ENCODE data around the gene ACTA1.

ACTA1 gene

DNA sequence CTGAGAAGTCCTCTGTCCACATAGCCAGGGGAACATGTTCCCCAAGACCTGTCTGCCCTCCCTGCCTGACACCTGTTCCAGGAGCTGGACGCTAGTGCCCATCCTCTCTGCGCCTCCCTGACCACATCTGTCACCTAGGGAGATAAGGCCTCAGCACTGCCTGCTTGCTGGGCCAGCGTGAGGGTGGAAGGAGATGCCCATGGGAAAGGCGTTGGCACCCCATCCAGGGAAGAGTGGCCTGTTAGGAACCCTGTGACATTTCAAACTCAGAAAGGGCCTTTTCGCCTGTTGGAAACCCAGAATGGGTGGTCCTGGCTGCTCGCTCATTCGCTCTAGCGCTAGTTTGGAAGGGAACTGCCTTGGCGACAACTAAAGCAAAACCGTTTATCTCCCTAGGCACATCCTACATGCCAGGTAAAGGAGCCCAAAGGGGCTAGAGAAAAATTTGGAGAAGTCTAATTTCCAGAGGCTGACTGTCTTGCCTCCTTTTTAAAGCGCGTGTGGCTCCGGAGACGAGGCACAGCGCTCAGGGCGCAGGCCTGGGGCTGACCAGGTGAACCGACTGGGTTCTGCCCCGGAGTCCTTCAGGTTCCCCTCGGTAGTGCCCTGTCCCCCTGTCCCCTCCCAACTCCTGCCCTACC lies 410 bp downstream of the ACTA1 start:
- DNase-seq (ENCODE audit: low read depth in 2 of 2): no peak
- H3K4me3 ChIP-seq (replicated peaks in 1 of 2; ENCODE audit: low read depth in 2 of 2, low read length in 2 of 2): no peak overlapping the region
- TF ChIP-seq, protein P1, sequence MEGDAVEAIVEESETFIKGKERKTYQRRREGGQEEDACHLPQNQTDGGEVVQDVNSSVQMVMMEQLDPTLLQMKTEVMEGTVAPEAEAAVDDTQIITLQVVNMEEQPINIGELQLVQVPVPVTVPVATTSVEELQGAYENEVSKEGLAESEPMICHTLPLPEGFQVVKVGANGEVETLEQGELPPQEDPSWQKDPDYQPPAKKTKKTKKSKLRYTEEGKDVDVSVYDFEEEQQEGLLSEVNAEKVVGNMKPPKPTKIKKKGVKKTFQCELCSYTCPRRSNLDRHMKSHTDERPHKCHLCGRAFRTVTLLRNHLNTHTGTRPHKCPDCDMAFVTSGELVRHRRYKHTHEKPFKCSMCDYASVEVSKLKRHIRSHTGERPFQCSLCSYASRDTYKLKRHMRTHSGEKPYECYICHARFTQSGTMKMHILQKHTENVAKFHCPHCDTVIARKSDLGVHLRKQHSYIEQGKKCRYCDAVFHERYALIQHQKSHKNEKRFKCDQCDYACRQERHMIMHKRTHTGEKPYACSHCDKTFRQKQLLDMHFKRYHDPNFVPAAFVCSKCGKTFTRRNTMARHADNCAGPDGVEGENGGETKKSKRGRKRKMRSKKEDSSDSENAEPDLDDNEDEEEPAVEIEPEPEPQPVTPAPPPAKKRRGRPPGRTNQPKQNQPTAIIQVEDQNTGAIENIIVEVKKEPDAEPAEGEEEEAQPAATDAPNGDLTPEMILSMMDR (IDR thresholded peaks at IDR 0.05; ENCODE audit: low read depth, low read length): no peak

DNA sequence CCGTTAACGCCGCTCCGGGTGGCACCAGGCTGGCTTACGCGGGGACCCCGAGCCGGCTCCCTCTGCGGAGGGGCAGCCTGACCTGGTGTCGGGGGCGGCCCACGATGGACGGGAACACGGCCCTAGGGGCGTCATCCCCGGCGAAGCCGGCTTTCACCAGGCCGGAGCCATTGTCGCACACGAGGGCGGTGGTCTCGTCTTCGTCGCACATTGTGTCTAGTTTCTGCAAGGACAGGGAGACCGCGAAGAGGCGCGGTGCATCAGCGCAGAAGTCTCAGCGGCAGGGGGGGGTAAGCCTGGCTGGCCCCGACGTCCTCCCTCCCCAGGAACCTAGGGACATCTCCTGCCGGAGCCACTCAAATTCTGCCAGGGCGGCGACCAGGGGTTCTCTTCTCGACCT lies 989 bp downstream of the ACTA1 start:
- no peak overlapping the region for H3K4me3 ChIP-seq (replicated peaks in 1 of 2; ENCODE audit: low read depth in 2 of 2, low read length in 2 of 2)
- TF ChIP-seq, protein P1 (IDR thresholded peaks at IDR 0.05; ENCODE audit: low read depth, low read length): no peak
- DNase-seq (ENCODE audit: low read depth in 2 of 2): no peak

DNA sequence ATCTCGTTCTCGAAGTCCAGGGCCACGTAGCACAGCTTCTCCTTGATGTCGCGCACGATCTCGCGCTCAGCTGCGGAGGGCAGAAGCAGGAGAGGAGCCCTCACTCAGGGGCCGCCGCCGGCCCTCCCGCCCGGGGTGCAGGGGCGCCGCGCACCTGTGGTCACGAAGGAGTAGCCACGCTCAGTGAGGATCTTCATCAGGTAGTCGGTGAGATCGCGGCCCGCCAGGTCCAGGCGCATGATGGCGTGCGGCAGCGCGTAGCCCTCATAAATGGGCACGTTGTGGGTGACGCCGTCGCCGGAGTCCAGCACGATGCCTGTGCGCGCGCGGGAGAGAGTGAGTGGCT lies 1.8 kb downstream of the ACTA1 start:
- DNase-seq (ENCODE audit: low read depth in 2 of 2): no peak
- TF ChIP-seq, protein P1 (IDR thresholded peaks at IDR 0.05; ENCODE audit: low read depth, low read length): no peak
- H3K4me3 ChIP-seq (replicated peaks in 1 of 2; ENCODE audit: low read depth in 2 of 2, low read length in 2 of 2): no peak overlapping the region

DNA sequence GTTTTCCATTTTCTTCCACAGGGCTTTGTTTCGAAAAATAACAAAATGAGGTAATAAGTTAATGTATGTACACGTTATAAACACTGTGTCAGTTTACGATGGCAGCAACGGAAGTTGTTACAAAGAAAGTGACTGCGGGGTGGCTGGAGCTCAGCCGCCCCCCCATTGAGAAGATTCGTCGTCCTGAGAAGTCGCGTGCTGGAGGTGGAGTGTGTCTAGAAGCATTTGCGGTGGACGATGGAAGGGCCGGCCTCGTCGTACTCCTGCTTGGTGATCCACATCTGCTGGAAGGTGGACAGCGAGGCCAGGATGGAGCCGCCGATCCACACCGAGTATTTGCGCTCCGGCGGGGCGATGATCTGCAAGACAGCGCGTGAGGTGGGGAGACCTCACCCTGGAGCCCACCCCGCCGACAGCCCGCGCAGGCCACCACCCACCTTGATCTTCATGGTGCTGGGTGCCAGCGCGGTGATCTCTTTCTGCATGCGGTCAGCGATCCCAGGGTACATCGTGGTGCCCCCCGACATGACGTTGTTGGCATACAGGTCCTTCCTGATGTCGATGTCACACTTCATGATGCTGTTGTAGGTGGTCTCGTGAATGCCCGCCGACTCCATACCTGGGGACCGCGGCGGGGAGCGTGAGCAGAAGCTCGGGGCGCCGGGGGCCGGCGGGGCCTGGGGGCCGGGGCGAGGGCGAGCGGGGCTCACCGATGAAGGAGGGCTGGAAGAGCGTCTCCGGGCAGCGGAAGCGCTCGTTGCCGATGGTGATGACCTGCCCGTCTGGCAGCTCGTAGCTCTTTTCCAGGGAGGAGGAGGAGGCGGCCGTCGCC lies 2.4 kb downstream of the ACTA1 start:
- H3K4me3 ChIP-seq (replicated peaks in 1 of 2; ENCODE audit: low read depth in 2 of 2, low read length in 2 of 2): no peak overlapping the region
- no peak for DNase-seq (ENCODE audit: low read depth in 2 of 2)
- TF ChIP-seq, protein P1 (IDR thresholded peaks at IDR 0.05; ENCODE audit: low read depth, low read length): no peak

DNA sequence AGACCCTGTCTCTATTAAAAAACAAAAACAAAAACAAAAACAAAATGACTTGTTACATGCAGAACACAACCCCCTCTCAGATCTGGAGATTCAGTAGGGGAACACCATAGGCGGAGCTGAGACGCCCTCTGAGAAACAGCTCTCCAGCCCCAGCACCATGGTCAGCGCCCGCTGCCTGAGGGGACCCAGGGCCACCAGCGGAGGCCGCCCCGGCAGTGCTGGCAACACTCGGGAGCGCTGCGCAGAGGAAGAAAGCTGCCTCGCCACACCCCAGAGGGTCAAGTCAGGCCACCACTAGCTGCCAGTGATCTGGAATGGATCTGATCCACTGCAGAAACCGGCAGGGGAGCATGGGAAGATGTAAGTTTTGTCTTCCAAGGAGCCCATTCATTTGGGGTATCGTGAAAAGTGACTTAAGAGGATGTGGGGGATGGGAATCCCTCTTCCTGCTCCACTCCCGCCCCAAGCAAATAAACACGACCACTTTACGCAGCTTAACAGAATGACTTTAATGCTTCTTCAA lies 3.1 kb downstream of the ACTA1 start:
- TF ChIP-seq, protein P1 (IDR thresholded peaks at IDR 0.05; ENCODE audit: low read depth, low read length): no peak
- peak; percentile 44 to 59 for DNase-seq (ENCODE audit: low read depth in 2 of 2)
- no peak overlapping the region for H3K4me3 ChIP-seq (replicated peaks in 1 of 2; ENCODE audit: low read depth in 2 of 2, low read length in 2 of 2)

DNA sequence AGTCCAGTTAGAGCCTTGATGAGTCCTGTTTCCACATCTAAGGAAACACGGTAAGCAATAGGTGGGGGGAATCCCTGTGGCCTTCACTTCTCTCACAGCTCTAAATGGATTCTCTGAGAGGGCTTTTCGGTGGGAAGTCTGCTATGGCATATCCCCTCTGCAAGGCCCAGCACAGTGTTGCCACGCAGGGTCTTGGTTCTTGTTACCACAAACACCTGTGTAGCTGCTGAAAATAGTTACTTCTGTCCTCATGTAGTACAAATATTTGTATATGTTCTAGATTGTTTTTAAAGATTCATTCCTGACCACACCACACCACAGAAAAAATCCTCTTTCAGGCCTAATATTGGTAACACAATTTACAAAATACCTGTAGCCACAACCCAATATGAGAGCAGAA lies 5.6 kb downstream of the ACTA1 start:
- DNase-seq (ENCODE audit: low read depth in 2 of 2): no peak
- TF ChIP-seq, protein P1 (IDR thresholded peaks at IDR 0.05; ENCODE audit: low read depth, low read length): no peak

More for the DNA sequence above, 5.6 kb downstream of the ACTA1 start:
- no peak overlapping the region for H3K4me3 ChIP-seq (replicated peaks in 1 of 2; ENCODE audit: low read depth in 2 of 2, low read length in 2 of 2)
